GM18526 (cell line): ENCODE results near the gene NXPH1.

Experiments
- POLR2A ChIP-seq: IDR thresholded peaks from 3 replicates; pipeline ENCODE4 v1.6.1; 2011; ENCODE audit not compliant: insufficient read length; ENCODE audit errors: extremely low read depth

The NXPH1 gene

DNA sequence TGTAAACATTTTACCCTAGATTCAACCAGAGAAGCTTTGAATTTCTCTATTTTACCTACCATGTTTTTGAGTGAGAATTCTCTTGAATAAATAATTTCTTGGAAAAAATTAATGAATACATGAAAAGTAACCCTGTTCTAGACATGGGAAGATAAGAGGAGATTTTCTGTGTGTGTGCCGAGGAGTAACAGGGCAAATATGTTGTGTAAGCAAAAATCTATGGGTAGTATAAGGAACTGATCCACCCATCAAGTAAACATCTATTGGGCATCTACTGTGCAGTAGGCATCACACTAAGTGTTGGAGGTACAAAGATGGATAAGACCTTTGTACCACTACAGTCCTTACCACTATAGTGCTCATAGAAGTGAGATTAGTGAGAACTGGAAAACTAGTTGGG lies 8.2 kb upstream of the NXPH1 start:
- TF ChIP-seq POLR2A = no peak

DNA sequence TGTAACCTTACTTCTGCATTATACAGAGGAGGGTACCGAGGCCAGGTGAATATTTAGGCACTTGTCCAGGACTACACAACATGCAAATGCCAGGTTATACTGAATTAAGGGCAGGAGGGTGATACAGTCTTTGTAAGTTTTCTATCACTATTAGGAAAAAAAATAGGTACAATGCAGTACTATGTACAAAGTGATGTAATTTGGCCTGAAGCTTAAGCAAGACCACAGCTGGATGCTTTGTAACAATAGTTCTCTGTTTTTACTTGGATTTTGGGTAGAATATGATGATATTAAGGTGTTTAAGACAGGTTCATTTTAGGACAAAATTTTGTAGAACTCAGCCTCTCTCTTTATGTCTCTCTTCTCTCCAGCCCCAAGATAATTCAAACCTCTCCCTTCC lies 2.8 kb upstream of the NXPH1 start:
- no peak for TF ChIP-seq POLR2A

DNA sequence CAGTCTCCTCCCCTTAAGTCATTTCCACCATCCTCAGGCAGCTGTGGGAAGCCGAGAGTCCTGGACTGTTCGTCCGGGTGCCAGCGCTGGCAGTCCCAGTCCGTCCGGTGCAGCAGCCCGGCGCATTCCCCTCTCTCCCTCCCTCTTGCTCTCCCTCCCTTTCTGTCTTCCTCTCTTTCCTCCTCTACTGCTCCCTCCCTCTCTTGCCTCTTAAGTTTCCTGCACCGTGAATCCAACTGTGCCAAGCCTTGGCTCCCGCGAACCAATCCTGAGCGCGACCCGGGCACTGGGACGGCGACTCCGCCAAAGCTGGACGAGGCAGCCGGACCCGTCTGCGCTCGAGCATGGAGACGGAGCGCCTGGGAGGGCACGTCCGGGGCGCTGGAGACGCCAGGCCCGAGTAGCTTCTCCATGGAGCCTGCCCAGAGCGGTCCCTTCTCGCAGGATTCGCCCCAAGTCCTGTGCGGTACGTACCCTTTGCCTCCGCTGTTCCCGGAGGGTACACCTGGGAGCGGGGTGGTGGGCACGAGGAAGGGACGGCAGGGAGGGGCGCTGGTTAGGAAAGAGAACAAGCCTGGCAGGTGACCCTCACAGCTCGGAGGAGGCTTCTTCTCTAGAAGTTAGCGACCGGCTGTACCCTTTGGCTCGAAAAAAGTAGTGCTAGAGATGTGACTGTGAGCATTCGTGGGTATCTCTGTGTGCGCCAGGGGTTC lies 1.0 kb downstream of the NXPH1 start:
- no peak for TF ChIP-seq POLR2A

DNA sequence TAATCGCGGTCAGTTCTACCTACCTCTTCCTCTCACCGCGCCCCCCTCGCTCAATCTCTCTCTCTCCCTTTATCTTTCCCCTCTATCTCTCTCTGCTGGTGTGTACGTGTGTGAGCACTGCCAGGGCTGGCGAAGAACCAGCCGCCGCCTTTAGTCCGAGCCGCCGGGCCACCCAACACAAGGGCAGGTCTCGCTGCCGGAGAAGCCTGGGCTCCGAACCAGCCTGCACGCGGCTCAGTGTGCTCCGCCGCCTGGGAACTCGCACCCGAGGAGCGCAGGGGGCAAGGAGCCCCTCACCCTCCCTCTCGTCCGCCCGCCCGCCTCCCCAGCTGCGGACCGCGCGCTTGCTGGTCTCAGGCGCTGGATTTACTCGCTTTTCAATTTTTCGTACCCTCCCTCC lies 1.7 kb downstream of the NXPH1 start:
- no peak for TF ChIP-seq POLR2A

GRCh38 chr7:8435590-8436545 lies 2.5 kb downstream of the NXPH1 start:
- TF ChIP-seq POLR2A = no peak

DNA sequence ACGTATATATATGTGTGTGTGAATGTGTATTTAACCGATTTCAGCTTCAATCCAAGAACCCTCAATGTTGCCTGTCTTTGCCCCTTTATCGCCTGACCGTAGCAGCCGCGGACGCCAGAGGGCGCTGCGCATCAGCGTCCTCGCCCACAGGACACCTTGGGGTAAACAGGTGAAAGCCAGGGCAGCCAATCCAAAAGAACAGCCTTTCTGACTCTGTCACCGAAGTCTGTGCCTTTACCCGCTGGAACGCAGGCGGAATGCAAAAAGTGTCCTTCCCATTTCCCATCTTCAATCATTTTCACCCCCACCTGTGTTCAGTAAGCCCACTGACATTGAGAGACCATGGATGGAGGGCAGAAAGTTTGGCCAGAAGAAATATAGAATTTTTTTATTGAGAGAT lies 3.6 kb downstream of the NXPH1 start:
- TF ChIP-seq POLR2A = no peak

- no peak for TF ChIP-seq POLR2A
Measured at GRCh38 chr7:8437606-8438005, 4.2 kb downstream of the NXPH1 start.

DNA sequence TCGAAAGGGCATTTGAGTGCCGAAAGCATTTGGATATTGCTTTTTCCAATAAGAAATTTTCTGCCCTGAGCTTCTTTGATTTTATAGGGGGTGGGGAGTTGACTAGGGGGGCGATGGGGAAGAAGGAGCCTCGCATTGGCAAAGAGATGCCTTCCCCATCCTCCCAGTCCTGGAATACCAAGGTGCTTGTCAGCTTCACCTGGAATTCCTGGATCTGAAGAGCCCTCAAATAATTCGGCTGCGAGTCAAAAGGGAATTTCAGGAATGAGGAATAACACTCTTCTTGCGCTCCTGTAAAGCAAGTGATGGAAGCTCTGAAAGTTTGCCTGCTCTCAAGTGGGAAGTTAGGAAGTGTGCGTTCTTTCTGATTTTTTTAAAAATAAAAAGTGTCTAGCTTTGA lies 7.3 kb downstream of the NXPH1 start:
- TF ChIP-seq POLR2A = no peak

DNA sequence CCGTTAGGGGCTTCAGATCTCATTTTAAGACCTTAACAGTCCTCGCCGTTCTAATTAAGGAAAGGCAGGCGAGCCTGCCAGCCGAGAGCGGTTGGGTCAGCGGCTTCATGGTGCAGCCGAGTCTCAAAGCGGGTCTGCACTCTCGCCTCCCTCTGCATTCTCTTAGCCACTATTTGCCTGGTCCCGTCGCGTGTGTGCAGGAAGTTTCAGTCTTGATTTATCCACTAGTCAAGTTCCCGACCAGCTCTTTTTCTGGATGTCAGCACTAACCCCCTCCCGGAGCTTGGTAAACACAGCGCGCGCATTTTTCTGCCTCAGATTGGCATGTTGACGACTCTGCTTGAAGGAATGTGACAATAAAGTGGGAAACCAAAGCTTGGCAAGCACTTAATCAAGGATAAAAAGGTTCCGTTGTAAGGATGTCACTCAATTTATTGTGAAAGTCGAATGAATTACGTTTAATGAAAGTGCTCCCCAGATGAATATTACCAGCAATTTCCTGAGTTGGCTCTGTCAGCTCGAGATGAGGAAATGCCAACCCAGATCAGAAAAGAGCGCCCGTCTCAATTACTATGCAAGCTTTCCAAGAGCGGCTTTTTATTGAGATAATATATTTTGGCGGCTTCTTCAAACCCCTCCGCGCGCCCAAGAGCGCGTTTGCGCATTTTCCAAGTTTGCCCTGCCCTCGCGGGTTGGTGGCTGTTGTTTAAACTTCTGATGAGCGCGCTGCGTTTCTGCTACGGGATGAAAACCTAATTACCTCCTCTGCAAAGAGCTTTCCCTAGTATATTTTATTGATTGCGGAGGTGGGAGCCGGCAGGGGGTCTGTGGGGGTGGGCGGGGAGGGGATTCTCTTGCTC lies 7.9 kb downstream of the NXPH1 start:
- no peak for TF ChIP-seq POLR2A

DNA sequence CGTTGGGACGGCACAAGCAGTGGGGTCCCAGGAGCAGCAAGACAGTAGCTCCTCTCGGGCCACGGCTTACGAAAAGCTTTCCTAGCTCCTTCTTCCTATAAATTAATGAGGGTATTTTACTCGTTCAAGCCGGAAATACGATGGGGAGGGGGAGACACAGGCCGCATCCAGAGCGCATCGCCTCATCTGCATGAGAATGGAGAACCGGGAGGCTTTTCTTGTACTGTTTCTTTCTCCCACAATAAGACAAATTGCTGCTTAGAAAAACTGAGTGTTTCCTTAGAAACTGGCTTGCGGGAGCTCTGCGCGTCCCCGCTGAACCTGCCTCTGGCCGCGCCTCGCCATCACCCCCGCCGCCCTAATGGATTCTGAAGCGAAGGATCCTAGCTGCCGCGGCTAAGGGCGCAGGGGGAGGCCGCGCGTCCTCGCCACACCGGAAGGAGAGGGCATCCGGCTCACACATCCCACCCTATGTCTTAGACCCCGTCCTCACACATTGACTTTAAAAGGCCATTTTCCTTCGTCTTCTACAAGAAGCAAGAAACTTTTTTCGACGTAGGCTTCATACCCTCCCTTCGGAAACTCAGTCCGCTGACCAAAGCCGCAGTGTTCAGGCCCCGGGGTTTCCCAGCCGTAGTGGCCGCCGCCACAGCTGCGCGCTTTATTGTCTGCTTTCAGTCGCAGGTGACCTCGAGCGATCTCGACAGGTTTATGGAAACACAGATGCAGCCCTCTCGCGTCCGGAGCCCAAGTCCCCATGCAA lies 8.8 kb downstream of the NXPH1 start:
- TF ChIP-seq POLR2A = no peak

GRCh38 chr7:8442814-8443304 lies 9.4 kb downstream of the NXPH1 start:
- TF ChIP-seq POLR2A = no peak

DNA sequence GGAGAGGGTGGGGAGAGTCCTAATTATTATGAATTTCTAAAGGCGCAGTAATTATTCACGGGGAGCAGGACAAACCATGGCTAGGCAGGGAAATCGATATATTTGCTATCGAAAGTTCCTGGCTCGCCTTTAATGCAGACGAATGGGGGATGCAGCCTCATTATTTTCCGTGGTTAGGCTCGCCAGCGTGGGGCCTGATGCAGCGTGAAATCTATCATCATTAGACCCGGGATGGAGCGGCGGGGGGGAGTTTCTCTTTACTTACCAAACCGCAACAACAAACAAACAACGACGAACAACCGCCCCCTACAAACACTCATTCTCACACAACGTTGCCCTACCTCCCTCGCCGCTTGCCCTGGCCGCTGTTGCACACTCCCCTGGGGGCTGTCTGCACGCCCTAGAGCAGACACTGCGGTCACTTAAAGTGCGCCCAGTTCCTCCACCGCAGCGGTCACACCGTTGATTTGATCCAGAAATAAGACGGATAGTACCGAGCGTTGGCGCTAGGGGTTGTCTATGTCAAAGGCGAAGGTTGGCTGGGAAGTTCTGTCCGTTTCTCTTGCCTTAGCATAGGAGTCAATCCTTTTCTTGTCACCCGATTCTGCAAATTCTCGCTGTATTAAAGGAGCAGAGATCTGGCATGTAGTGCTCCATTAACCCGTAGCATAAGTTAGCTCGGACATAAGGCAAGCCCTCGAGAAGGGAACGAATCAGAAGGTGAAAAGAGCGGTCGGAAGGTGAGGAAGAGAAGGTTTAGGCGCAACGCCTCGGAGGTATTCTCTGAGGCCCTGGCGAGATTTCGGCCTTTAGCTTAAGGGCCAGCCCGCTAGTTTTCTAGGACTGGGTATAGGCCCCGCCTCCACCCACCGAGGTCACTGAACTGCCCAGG lies 10.4 kb downstream of the NXPH1 start:
- no peak for TF ChIP-seq POLR2A

DNA sequence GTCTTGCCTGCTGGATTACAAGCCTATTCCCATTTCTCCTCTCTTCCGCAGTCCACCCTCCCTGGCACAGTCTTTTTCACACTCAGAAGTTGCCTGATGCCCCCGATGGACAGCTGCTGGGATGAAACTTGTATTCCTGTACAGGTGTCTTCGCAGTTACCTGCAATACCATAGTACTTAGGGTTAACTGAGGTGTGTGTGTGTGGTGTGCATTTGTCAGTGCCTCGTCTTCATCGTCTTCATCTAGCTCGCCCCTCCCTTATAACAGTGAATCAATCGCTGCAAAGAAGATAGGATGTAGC lies 11.0 kb downstream of the NXPH1 start:
- TF ChIP-seq POLR2A = no peak

GRCh38 chr7:8453535-8453934 lies 20.1 kb downstream of the NXPH1 start:
- TF ChIP-seq POLR2A = no peak
